NCI-H1436 treated with DMSO at 0.1 percent for 48 hours (cell line): ENCODE data around the gene RNF144A.

ENCODE experiments used
- DNase-seq: peaks from one replicate; lab custom pipeline; 2025; lab: John Stamatoyannopoulos, UW

The RNF144A gene

DNA sequence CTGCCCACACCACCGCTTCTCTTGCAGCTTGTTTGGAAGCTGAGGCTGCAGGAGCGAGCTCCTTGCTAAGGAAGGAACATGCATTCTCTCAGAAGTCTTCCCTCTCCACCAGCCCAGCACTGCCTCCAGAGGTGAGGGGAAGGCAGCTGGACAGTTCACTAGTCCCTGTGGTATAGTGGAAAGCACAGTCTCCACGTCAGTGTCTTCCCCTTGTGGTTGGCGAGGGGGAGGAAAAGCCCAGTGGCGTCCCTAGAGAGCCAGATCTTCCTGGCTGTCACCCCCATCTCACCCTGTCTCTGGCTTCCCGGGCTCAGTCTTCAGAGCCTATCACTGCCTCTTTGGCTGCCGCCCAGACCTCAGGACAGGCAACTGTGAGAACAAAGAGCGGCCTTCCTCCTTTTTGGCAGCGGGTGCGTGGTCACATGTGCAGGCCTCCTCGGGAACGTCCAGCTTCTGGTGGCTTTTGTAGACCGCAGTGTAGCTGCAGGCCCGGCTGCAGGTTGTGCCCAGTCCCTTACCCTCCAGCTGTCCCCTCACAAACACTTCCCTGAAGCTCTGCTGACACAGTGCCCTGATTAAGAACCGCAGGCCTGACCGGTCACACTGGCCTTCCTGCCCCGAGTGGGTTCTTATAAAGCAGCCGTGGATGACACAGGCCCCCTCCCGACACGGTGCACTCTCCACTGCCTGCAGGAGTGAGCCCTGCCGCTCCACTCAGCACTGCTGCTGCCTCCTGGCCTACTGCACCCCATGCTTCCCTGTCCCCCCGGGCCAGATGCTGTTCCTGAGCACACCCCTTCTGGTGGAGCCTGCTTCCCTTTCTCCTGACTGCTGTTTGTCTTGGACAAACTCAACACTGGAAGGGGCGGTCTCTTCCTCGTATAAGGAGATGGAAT is 90.9 kb downstream of the RNF144A start:
- DNase-seq: no peak

DNA sequence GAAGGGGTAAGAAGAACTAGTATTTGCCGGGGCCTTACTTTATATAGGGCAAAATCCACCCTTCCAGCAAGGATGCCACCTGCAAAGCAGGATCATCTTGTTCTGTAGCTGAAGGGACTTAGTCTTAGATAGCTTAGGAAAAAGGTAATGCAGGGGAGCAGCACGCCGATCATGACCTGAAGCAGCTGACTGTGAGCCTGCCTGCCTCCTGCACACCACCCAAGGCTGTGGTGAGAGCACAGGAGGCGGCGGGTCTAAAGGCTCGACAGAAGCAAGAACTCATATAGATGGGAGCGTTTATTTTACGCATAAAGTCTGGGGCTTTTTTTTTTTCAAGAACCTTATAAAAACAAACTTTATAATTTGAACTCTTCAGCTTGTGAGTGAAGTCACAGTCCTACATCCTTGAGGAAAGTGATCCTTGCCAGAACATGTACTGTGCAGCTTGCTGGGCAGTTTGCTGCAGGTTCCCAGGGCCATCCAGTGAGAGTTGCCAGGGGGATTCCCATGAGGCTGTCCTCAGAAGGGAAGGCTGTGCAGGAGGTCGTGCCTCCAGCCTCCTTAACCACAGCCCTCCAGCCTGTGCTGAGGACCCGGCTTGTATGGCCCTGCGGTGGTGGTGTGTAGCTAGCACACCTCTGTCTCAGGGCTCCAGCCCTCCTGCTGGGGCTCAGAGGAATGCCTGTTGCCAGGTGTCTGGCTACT is 92.1 kb downstream of the RNF144A start:
- no peak for DNase-seq

- DNase-seq: no peak
Measured at GRCh38 chr2:7010391-7011054, 93.3 kb downstream of the RNF144A start.

GRCh38 chr2:7011356-7012083 is 94.3 kb downstream of the RNF144A start:
- DNase-seq: no peak

- no peak for DNase-seq
Measured at GRCh38 chr2:7012141-7012764, 95.0 kb downstream of the RNF144A start.

GRCh38 chr2:7013471-7014160 is 96.4 kb downstream of the RNF144A start:
- no peak for DNase-seq

DNA sequence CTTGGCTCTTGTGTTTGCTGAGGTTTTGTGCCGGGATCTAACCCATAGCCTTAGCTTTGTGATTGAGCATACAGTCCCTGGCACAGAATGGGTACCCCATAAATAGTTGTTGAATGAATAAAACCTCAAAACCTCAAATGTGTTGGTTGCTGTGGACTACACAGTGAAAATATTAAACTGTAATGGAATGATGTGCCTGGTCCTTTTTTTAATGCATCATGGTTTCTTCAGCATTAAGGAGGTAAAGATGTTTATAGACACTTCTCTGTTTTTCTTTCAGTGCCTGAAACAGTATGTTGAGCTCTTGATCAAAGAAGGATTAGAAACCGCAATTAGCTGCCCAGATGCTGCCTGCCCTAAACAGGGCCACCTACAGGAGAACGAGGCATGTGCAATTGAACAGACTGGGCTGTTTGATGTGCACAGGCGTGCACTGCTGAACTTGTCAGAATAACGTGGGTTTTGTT is 97.0 kb downstream of the RNF144A start:
- no peak for DNase-seq

GRCh38 chr2:7015007-7015950 is 98.1 kb downstream of the RNF144A start:
- no peak for DNase-seq

DNA sequence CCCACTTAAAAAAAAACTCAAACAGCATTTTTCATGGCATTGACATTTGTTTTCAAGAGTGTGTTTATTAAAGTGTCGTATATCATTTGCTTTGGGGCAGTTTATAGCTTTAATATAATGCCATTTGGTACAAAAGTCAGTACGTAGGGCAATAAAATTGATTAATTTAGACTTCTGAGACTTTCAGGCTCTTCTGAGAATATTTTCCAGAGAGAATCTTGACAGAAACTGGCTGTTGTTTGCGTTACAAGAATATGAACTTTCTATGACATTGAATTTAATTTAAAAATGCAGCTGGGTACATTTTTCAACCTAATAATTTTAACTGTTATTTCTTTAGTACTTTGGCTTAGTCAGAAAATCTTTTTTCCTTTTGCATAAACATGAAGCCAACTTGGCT is 98.9 kb downstream of the RNF144A start:
- no peak for DNase-seq

GRCh38 chr2:7016601-7017211 is 99.5 kb downstream of the RNF144A start:
- DNase-seq: no peak

DNA sequence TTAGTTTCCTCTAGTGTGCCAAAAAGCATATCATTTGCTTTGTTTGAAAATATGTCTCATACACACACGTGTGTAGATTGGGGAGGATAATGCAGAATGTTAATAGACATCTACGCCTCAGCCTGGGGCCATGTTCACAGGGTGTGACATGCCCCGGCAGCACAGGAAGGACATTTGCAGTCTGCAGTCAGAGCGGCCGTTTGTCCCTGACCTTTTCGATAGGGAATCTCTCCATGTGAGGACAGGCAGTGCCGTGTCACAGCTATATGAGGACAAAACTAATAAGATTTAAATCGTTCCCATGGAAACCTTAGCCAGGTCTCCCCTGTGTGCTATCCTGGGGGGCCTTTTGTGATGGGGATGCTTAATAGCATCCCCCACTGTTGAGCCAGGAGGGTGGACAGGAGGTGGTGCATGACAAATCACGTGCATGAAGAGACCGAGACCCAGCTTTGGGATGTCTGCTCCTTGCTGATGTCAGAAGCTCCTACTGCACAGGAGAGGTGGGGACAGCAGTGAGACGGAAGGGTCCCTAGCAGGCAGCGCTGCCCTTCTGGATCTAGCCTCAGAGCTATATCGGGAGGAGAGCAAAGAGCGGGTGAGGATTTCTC is 100.6 kb downstream of the RNF144A start:
- DNase-seq: no peak

DNA sequence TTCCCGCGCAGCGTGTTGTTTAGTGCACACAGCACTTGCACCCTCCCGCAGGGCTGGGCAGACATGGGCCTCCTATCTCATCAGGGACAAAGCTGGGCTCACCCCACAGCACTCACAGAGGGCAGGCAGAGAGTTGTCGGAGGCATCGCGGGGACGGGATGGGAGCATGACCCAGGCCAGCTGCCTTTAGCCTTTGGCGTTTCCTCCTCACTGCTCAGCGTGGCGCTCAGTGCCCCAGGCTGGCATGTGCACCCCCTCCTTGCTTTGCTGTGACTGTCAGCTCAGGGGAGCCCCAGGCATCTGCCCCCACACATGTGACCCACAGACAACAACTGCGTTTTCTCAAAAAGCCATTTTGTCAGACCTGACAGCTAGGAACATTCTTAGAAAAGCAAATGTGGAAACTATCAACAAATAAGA is 101.1 kb downstream of the RNF144A start:
- no peak for DNase-seq

DNA sequence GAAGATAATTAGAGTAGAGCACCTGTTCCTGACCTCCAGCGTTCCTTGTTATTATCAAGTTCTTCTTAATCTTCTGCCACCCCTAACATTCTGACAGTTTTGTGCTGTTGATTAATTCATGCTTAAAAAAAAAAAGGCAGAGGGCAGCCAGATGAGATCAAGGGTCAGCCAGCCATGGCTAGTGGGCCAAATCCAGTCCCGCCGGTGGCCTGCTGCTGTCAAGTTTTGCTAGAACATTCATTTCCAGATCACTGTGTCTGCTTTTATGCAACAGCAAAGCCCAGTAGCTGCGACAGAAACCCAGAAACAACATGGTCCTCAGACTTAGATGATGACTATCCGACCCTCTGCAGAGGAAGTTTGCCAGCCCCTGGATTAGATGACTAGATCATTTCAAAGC is 101.6 kb downstream of the RNF144A start:
- DNase-seq: no peak

- DNase-seq: no peak
Measured at GRCh38 chr2:7019191-7019590, 102.0 kb downstream of the RNF144A start.

GRCh38 chr2:7020059-7020458 is 102.8 kb downstream of the RNF144A start:
- DNase-seq: no peak

DNA sequence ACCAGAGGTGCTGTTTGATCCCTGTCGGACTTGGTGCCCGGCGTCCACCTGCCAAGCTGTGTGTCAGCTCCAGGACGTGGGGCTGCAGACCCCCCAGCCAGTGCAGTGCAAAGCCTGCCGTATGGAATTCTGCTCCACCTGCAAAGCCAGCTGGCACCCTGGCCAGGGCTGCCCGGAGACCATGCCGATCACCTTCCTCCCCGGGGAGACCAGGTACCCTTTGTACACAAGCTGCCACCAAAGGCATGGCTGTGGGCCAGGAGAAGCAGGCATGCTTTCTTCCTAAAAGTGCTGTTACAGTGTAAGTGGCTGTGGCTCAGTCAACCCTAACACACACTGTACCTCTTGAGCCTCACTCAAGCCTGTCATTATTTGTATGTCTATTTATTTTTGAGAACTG is 103.3 kb downstream of the RNF144A start:
- DNase-seq: no peak

DNA sequence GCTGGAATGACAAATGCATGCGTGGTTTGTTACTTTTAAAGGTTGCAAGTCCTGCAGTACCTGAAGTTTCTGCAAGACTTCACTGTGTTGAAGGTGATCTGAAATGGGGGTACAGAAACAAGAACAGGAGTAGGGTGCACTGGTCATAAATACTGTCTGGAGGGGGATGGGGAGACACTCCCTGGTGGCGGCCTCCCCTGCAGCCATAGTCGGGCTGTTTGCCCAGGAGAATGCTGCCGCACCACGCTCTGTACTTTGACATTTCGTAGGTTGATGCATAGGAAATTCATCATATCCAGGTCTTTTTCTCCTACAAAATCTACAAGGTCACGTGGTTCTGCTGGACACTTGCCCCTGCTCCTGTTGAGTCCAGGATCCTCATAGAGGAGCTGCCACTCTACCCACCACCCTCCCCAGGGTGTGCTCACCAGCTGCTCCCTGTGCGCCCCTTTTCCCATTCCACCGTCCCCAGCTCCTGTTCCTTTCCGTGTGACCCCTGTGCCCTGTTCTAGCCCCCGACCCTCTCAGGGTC is 103.8 kb downstream of the RNF144A start:
- no peak for DNase-seq
